ENCODE results near the gene UQCC5. TPM values are rescaled to one million over a fixed set of nuclear protein-coding genes. Genes with fewer than 3 reads are reported as not detected.

UQCC5 gene
- polyA plus RNA-seq, 2 of the 4 experiments (the other 2 are of a cell fraction) = 11.7 to 63.3 TPM

DNA sequence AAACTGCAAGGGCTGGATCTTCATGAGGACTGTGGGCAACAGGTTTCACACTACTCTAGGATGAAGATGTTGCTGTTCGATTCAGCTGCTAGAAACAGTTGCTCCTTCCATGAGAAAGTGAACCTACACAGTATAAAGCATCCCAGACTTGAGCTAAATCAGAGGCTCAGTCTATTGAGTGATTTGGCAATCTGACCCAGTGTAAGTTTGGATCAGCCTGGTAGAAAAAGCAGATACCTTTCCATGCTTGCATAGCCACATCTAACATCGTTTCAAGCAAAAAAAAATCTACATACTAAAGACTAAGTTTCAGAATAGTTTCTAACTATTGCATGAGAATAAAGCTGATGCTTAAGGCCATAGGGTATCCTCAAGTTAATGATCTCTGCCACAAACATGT, 4.6 kb downstream of the UQCC5 start:
- Histone ChIP-seq H3K4me2 (no peak overlapping the region), H3K4me1 (peaks cover 9% of the 10 kb centered on the region; the same call in 2 of the 3 replicates), H3K27ac (no peak overlapping the region), H3K4me3 (no peak overlapping the region), H3K9me3 (no peaks in the 10 kb centered on the region)
- whole genome bisulfite sequencing (ENCODE audit: missing lambda C conversion rate) = 70% methylated on average over 2 of the region's 2 CpGs
- ChIA-PET CTCF (interaction anchor here (1.0 kb wide), 1 partner anchor 141 kb away, joined by 3 read pairs; no protein-coding TSS in a partner anchor), POLR2A (no interaction called here)
- no peak for FAIRE-seq
- TF ChIP-seq CBX2 (IDR thresholded peaks at IDR 0.05; ENCODE audit: borderline replicate concordance, low read depth) (no peak), POLR2AphosphoS2 (conservative IDR thresholded peaks at IDR 0.05; ENCODE audit: low read length) (no peak), CBX8 (IDR thresholded peaks at IDR 0.05) (no peak), CEBPB (IDR thresholded peaks at IDR 0.05) (peak; percentile 85 to 88; a peak in 3 of 4 replicates)
- ATAC-seq = no peak
- DNase-seq (ENCODE audit: low read depth in 1 of 2, low spot score in 1 of 2) = no peak

DNA sequence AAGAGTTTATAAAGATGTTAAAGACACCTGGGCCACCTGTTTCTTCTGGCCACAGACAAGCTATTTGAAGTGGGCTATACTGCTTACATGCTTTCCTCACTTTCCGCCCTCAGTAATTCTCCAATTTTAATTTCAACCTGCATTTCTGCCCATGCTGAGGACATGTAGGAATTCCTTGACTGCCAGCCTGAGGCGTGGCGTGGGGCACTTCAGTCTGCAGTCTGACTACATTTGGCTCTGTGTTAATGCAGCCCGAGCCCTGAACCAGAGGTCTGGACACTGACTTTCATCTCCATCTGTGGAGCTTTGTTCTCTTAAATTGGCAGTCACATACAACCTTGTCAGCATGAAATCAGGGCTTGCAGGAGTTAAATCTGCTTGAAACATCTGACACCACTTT, 8.5 kb downstream of the UQCC5 start:
- Histone ChIP-seq H3K4me1 (no peaks in the 10 kb centered on the region), H3K9me3 (no peaks in the 10 kb centered on the region), H3K4me2 (no peak overlapping the region), H3K27ac (no peak overlapping the region), H3K4me3 (no peak overlapping the region)
- ChIA-PET POLR2A (no interaction called here), CTCF (no interaction called here)
- 93% methylated on average over 4 of the region's 4 CpGs for WGBS (ENCODE audit: missing lambda C conversion rate)
- ATAC-seq (no peak), DNase-seq (ENCODE audit: low read depth in 1 of 2, low spot score in 1 of 2) (no peak), FAIRE-seq (no peak)
- TF ChIP-seq, protein P1, sequence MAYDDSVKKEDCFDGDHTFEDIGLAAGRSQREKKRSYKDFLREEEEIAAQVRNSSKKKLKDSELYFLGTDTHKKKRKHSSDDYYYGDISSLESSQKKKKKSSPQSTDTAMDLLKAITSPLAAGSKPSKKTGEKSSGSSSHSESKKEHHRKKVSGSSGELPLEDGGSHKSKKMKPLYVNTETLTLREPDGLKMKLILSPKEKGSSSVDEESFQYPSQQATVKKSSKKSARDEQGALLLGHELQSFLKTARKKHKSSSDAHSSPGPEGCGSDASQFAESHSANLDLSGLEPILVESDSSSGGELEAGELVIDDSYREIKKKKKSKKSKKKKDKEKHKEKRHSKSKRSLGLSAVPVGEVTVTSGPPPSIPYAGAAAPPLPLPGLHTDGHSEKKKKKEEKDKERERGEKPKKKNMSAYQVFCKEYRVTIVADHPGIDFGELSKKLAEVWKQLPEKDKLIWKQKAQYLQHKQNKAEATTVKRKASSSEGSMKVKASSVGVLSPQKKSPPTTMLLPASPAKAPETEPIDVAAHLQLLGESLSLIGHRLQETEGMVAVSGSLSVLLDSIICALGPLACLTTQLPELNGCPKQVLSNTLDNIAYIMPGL (CRISPR knock-in tag; IDR thresholded peaks at IDR 0.05; ENCODE audit: borderline replicate concordance) = no peak
- TF ChIP-seq RARB (CRISPR knock-in tag; IDR thresholded peaks at IDR 0.05) = no peak
- no peak for TF ChIP-seq TP53 (CRISPR knock-in tag; IDR thresholded peaks at IDR 0.05)

DNA sequence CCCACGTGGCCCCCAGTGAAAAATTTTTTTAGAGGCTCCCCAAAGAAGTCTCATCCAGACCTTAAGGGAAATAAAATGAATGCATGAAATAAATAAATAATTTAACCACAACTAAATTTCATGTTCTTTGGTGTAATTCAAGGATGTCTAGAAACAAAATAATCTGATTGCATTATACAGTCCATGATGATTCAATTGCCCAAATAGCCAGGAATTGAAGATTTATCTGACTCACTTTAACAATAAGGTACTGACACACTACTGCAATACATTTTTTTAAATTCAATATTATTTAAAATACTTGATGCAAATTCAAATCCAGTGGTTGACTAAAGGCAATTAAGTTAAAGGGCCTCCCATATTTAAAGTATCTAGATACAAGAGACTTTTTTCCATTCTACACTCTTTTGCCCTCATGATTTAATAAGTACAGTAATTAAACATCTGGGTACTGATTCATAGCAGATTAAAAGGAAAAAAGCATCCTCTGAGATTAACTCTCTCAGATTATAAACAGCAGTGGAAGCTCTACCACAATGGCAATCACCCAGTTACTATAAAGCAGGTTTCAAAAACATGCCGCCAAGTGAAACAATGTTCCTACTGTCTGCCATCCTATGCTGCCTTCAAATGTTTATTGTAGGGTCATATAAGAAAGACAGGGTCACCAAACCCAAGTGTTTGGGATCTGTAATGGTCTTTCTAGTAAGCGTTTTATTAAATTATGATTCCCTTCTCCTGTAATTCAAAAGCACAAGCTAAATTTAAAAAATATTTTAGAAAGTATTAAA, 9.9 kb downstream of the UQCC5 start:
- FAIRE-seq (no peak), ATAC-seq (no peak), DNase-seq (ENCODE audit: low read depth in 1 of 2, low spot score in 1 of 2) (no peak)
- Histone ChIP-seq H3K4me1 (no peaks in the 10 kb centered on the region), H3K4me3 (no peak overlapping the region), H3K27ac (no peak overlapping the region), H3K9me3 (no peaks in the 10 kb centered on the region), H3K4me2 (no peak overlapping the region)
- WGBS (ENCODE audit: missing lambda C conversion rate) = 91% methylated on average over 3 of the region's 3 CpGs
- TF ChIP-seq RCOR1 (IDR thresholded peaks at IDR 0.05; ENCODE audit: low read depth, low read length) (no peak), CBX2 (IDR thresholded peaks at IDR 0.05; ENCODE audit: borderline replicate concordance, low read depth) (no peak), NFE2L2 (conservative IDR thresholded peaks at IDR 0.05; ENCODE audit: low read length) (no peak)
- TF ChIP-seq, protein P2, sequence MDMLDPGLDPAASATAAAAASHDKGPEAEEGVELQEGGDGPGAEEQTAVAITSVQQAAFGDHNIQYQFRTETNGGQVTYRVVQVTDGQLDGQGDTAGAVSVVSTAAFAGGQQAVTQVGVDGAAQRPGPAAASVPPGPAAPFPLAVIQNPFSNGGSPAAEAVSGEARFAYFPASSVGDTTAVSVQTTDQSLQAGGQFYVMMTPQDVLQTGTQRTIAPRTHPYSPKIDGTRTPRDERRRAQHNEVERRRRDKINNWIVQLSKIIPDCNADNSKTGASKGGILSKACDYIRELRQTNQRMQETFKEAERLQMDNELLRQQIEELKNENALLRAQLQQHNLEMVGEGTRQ (IDR thresholded peaks at IDR 0.05) = no peak
- TF ChIP-seq, protein P3, sequence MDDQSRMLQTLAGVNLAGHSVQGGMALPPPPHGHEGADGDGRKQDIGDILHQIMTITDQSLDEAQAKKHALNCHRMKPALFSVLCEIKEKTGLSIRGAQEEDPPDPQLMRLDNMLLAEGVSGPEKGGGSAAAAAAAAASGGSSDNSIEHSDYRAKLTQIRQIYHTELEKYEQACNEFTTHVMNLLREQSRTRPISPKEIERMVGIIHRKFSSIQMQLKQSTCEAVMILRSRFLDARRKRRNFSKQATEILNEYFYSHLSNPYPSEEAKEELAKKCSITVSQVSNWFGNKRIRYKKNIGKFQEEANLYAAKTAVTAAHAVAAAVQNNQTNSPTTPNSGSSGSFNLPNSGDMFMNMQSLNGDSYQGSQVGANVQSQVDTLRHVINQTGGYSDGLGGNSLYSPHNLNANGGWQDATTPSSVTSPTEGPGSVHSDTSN (IDR thresholded peaks at IDR 0.05) = no peak
- ChIA-PET POLR2A (interaction anchor here (1.4 kb wide), 1 partner anchor 10 kb away, joined by 3 read pairs; no protein-coding TSS in a partner anchor), CTCF (no interaction called here)

DNA sequence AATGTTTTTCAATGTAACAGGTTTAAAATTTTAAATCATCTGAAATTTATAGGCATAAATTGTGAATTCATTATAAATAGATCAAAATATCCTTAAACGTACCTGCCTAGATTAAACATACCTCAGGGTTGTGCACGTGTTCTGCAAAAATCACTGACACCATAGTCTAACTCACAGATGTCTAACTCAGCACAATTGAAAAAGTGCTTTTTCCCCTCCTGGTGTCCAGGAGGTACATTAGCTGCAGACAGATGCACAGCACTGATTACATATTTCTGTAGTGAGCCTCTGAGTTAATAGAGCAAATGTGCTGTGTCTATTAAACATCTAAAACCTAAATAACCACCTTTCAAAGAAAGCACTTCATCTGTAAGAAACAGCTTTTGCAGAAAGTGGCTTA, 10.7 kb downstream of the UQCC5 start:
- no peak for TF ChIP-seq RAD21 (conservative IDR thresholded peaks at IDR 0.05 in 1 of 2, IDR thresholded peaks at IDR 0.05 in 1 of 2)
- TF ChIP-seq SREBF2 (IDR thresholded peaks at IDR 0.05) = no peak
- POLR2A ChIA-PET = interaction anchor here (1.4 kb wide), 1 partner anchor 11 kb away, joined by 3 read pairs; no protein-coding TSS in a partner anchor
- peaks cover 3% of the 10 kb centered on the region; the same call in 1 of the 3 replicates for H3K4me1 ChIP-seq
- H3K4me2 ChIP-seq = no peak overlapping the region
- CTCF ChIA-PET = interaction anchor here (0.6 kb wide), 1 partner anchor 135 kb away, joined by 3 read pairs; no protein-coding TSS in a partner anchor
- WGBS (ENCODE audit: missing lambda C conversion rate) = 72% methylated on average over 2 of the region's 2 CpGs
- ATAC-seq (no peak), FAIRE-seq (no peak), DNase-seq (ENCODE audit: low read depth in 1 of 2, low spot score in 1 of 2) (no peak)
- no peak overlapping the region for H3K27ac ChIP-seq
- no peaks in the 10 kb centered on the region for H3K9me3 ChIP-seq
- H3K4me3 ChIP-seq = no peak overlapping the region
